CD1c-positive myeloid dendritic cell (primary cell): Measurements from ENCODE around the gene PRPF38A.
"Not testable (repeated sequence)": the region's sequence is repeated elsewhere in the genome, so short reads cannot be mapped to it uniquely, and the experiment has no call there.

Experiments
- DNase-seq: peaks from one replicate; pipeline ENCODE4 v3.0.0-alpha.2; 2016; ENCODE audit errors: extremely low spot score

Gene PRPF38A

GRCh38 chr1:52404116-52404974 lies at the start of gene PRPF38A, which contains the start of gene ORC1:
TSS of gene PRPF38A (plus strand) at chr1:52404602. CDS start at chr1:52404750, 148 bp downstream.
TSS of gene ORC1 (minus strand) at chr1:52404423. CDS start at chr1:52402223, 2,200 bp downstream.
- DNase-seq = peak; percentile 99

DNA sequence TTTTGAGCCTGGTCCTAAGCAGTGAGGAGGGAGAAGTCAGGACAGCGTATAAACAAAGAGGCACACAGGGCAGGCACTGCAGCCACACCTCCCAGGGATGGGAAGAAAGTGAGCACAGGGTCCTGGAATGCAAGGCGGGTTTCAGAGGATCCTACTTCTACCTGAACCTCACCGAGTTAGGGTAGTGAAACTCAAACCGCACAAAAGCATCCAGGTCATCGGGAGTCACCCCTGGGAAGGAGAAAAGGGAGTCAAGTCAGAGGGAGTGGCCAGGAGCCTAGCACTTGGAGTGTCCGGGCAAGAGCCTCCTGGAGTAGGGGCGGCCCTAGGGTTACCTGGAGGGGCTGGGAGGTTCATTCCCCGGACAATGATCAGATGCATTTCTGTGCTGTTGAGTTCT lies 49.0 kb upstream of the PRPF38A start:
- no peak for DNase-seq

- DNase-seq = no peak
Measured at GRCh38 chr1:52355847-52356505, 48.4 kb upstream of the PRPF38A start.

DNA sequence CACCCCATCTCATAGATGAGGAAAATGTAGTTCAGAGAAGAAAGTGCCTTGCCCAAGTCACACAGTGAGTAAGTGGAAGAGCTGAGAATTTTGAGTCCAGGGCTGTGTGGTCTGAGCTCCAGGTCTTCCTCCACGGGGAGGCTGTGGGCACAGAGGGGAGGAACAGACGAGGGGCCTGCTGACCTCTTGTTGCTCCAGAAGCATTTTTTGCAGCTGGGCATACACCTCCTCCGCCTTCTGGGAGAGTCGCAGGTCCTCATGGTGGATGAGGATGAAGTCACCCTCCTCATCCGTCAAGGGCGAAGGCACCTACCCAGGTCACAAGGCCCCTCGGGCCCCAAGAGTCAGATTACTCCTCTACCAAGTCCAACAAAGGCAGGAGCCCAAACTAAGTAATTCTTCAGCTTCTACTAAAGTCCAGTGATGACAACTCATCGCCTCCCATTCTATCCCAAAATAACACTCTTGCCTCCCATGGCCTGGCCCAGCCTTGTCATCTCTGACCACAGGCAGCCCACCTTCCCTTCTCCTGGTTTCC lies 47.5 kb upstream of the PRPF38A start:
- no peak for DNase-seq

DNA sequence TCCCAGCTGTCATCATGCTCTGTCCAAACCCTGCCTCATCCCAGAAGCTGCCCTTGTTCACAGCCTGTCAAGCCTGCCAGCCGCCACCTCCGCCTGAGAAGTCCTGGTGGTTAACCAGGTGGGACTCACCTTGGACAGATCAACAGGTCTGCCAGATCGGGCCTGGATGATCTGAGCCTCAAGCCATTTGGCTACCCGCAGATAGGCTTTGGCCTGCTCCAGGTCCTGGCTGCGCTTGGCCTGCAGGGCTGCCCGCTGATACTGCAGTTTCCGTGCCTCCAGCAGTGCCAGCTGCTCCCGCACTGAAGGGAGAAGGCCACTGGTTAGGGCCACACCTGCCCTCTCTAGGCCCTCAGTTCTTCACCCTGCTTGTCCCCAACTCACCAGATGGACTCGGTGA lies 47.0 kb upstream of the PRPF38A start:
- no peak for DNase-seq

DNA sequence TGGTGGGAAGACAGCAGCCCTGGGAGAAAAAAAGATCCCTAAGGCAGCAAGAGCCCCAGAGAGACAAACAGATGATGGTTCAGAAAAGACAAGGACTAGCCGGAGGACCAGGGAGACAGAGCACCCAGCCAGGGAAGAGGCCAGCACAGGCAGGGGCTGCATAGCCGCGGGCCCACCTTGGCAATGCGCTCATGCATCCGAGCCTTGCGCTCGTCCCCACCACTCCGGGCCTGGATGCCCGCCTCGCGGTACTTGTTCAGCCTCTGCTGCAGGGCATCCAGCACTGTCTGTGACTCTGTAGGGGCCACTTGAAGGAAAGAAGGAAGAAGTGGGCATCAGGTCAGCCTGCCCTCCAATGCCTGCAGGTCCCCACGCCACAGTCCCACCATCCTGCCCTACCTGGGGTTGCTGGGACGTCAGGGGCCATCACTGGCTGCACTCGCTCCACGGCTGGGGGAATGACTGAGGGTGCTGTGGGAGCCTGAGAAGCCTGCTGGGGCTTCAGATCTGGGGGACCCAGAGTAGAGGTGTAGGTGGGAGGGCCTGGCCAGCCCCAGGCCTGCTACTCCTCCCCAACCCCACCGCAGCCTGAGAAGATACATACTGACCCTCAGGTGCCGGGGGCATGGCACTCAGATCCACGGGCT lies 45.4 kb upstream of the PRPF38A start:
- DNase-seq = no peak

DNA sequence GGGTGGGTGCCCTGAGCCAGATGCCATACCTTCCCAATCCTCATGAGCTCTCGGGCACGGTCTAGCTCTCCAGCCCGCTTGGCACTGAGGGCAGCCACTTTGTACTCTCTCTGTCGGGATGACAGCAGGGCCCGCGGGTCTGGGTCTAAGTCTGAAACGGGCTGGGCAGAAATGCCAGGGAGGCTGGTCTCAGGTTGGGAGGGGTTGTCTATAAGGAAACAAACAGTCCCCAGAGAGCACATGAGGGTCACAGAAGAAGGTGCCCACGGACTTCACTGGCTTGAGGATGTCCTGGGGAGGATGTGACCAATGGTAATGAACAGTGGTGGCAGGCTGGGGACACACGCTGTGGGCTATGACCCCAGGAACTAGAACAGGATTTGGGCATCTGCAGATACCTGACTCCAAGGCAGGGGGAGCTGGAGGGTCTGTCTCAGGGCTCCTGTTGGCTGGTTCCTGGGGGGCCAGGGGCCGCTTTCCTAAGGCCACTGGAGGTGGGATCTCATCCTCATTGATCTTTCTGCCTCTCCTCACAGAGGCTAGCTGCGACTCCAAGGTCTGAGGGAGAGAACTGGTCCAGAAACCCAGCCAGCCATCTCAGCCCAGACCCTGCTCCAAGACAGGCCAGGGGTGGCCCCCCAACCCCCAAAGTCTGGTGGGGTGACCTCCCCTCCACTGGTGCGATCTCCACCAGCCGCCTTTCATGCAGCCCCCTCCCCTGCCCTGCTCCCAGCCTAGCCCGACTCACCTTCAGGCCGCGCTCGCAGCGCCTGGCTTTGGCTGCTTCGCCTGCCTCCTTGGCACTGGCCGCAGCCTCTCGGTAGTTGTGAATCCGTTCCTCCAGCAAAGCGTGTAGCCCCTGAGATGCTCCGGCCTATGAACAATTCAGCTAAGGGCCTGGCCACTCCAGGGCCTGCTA lies 44.5 kb upstream of the PRPF38A start:
- DNase-seq = no peak

GRCh38 chr1:52360595-52360968 lies 43.8 kb upstream of the PRPF38A start:
- DNase-seq = no peak

- DNase-seq = no peak
Measured at GRCh38 chr1:52364235-52364839, 40.1 kb upstream of the PRPF38A start.

DNA sequence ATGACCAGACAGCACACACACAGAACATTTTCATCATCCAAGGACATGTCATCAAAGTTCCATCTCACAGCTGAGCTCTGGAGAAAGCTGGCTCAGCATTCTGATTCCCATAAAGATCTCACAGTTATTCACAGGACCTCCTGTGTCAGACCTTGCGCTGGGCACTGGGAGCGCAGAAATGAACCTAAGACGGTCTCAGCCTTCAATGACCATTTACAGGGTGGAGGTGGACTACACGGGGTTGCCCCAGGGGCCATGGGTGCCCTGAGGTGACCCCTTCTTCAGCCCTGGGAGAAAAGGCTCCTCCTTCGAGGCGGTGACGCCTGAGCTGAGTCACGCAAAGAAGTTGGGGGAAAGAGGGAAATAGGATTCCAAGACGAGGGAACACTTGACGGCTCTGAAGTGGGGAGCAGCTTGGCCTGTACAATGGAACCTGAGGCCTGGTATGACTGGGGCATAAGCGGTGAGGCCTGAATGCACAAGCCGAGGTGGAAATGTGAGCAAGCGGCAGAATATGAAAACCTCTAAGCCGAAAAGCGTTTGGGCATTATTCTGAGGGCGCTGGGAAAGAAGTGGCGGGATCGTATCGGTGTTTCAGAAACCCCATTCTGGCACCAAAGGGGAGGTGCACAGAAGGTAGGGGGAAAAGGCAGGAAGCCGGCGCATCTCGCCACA lies 39.2 kb upstream of the PRPF38A start:
- DNase-seq = peak; percentile 69

GRCh38 chr1:52365746-52366516 lies 38.5 kb upstream of the PRPF38A start, which contains the start of gene CC2D1B:
TSS of gene CC2D1B (minus strand) at chr1:52366205. CDS start at chr1:52364620, 1,585 bp downstream.
- DNase-seq = peak; percentile 99

DNA sequence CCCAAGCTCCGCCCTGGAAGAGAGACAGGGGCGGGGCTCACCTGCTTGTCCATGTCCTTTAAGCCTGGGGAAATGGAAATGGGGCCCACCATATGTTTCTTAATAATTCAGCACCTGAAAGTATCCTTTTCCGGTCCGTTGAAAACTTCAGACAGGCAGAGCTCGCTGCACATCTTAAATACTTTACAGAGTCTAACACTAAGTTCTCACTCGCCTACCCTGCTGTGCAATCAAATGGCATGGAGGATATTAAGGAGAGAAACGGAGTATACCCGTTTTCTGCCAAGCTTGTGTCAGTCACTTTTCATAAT lies 37.9 kb upstream of the PRPF38A start:
- no peak for DNase-seq

DNA sequence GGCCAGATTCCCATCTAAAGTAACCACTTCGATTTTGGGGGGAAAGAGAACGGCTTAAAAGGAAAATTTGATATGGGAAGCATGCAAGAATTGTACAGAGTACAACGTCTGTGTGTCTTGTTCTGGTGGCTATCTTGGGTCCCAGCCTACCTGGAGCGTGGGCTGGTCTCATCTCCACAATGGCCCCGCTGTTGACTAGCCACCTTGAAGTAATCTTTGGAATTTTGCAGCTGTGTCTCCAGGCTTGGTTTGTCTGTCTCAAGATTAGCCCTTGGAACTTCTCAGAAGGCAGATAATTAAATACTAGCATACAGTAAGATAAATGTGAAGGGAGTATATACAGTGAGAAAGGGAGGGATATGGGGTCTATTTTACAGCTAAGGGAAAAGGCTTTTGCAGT lies 37.1 kb upstream of the PRPF38A start:
- no peak for DNase-seq

GRCh38 chr1:52368383-52369172 lies 35.8 kb upstream of the PRPF38A start:
- peak; percentile 37 for DNase-seq

DNA sequence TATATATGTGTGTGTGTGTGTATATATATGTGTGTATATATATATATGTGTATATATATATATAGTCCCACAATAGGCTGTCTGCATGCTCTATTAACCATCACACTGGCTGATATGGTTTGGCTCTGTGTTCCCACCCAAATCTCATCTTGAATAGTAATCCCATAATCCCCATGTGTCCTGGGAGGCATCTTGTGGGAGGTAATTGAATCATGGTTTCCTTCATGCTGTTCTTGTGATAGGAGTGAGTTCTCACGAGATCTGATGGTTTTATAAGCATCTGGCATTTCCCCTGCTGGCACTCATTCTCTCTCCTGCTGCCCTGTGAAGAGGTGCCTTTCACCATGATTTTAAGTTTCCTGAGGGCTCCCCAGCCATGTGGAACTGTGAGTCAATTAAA lies 34.6 kb upstream of the PRPF38A start:
- not testable (repeated sequence) for DNase-seq

DNA sequence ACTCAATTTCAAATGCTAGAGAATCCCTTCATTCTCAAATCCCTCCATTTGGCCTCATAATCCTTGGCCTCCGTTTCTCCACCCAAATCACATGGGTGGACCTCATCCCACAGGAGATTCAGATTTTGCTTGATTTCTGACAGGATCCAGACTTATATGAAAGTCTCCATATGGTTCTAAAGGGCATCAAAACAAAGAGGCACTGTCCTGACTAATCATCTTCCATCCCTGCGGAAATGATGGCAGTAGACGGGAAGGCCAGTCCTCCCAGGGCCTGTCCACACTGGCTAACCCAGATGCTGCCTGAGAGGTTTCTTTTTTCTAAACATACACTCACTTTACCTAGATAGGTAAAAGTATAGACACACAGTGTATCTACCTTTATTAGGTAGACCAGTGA lies 19.0 kb upstream of the PRPF38A start:
- no peak for DNase-seq

DNA sequence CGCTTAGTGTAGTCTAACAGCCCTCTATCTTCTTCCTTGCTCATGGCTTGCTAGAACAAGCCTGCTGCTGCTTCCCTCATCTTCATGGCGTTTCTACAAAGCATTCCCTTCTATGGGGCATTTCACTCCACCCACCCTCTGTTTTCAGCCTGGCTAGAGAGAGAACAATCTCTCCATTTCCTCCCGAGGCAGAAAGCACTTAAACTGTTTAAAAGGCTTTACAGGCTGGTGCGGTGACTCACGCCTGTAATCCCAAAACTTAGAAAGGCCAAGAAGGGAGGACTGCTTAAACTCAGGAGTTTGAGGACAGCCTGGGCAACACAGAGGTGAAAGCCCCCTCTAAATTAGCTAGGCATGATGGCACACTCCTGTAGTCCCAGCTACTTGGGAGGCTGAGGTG lies 17.9 kb upstream of the PRPF38A start:
- DNase-seq = no peak

DNA sequence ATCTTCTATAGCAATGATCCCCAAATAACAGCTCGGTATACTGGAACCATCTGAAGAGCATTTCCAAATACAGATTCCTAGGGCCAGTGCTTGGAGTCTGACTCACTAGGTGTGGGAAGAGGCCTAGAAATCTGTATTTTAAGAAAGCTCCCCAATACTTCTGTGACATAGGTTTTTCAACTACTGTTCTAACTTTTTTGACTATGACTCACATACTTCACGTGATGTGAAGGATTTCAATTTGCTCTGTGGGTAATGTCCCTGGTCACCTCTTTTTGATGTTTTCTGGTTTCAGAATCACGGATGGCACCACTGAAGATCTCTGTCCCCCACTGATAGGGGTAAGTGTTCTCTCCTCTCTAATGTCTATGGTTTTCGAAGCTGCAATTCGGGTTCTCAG lies 11.2 kb upstream of the PRPF38A start:
- no peak for DNase-seq

GRCh38 chr1:52399629-52400028 lies 4.8 kb upstream of the PRPF38A start:
- no peak for DNase-seq
